ENCODE measurements around the gene TBL1XR1.

TBL1XR1 gene

GRCh38 chr3:177107461-177108239 is 89.6 kb downstream of the TBL1XR1 start:
- no peak for DNase-seq (ENCODE audit: low spot score)

- no peak for DNase-seq (ENCODE audit: low spot score)
Measured at GRCh38 chr3:177106594-177106993, 90.7 kb downstream of the TBL1XR1 start.

GRCh38 chr3:177106184-177106583 is 91.1 kb downstream of the TBL1XR1 start:
- DNase-seq (ENCODE audit: low spot score): peak; percentile 34

- no peak for DNase-seq (ENCODE audit: low spot score)
Measured at GRCh38 chr3:177105623-177106022, 91.7 kb downstream of the TBL1XR1 start.

- DNase-seq (ENCODE audit: low spot score): no peak
Measured at GRCh38 chr3:177104299-177104992, 92.8 kb downstream of the TBL1XR1 start.

GRCh38 chr3:177102553-177102952 is 94.7 kb downstream of the TBL1XR1 start:
- DNase-seq (ENCODE audit: low spot score): no peak

- no peak for DNase-seq (ENCODE audit: low spot score)
Measured at GRCh38 chr3:177098551-177098950, 98.7 kb downstream of the TBL1XR1 start.

- no peak for DNase-seq (ENCODE audit: low spot score)
Measured at GRCh38 chr3:177096615-177097014, 100.7 kb downstream of the TBL1XR1 start.

GRCh38 chr3:177093966-177094365 is 103.3 kb downstream of the TBL1XR1 start:
- no peak for DNase-seq (ENCODE audit: low spot score)

- no peak for DNase-seq (ENCODE audit: low spot score)
Measured at GRCh38 chr3:177089901-177090300, 107.4 kb downstream of the TBL1XR1 start.

- DNase-seq (ENCODE audit: low spot score): no peak
Measured at GRCh38 chr3:177089110-177089509, 108.2 kb downstream of the TBL1XR1 start.

GRCh38 chr3:177085794-177086193 is 111.5 kb downstream of the TBL1XR1 start:
- no peak for DNase-seq (ENCODE audit: low spot score)

GRCh38 chr3:177084616-177085015 is 112.7 kb downstream of the TBL1XR1 start:
- no peak for DNase-seq (ENCODE audit: low spot score)

GRCh38 chr3:177080122-177080521 is 117.2 kb downstream of the TBL1XR1 start:
- DNase-seq (ENCODE audit: low spot score): no peak

GRCh38 chr3:177079684-177080083 is 117.6 kb downstream of the TBL1XR1 start:
- no peak for DNase-seq (ENCODE audit: low spot score)

GRCh38 chr3:177071496-177072156 is 125.7 kb downstream of the TBL1XR1 start:
- no peak for DNase-seq (ENCODE audit: low spot score)

- DNase-seq (ENCODE audit: low spot score): no peak
Measured at GRCh38 chr3:177069514-177070329, 127.6 kb downstream of the TBL1XR1 start.

- DNase-seq (ENCODE audit: low spot score): no peak
Measured at GRCh38 chr3:177068967-177069366, 128.3 kb downstream of the TBL1XR1 start.

- no peak for DNase-seq (ENCODE audit: low spot score)
Measured at GRCh38 chr3:177066068-177066467, 131.2 kb downstream of the TBL1XR1 start.

GRCh38 chr3:177065285-177066033 is 131.8 kb downstream of the TBL1XR1 start:
- no peak for DNase-seq (ENCODE audit: low spot score)

- no peak for DNase-seq (ENCODE audit: low spot score)
Measured at GRCh38 chr3:177062052-177062732, 135.1 kb downstream of the TBL1XR1 start.
